NCI-H1436 (cell line): ENCODE data around the gene SYPL2.
"Not testable (repeated sequence)": the region's sequence is repeated elsewhere in the genome, so short reads cannot be mapped to it uniquely, and the experiment has no call there.

Experiments
- DNase-seq: peaks from one replicate; lab custom pipeline; 2025; lab: John Stamatoyannopoulos, UW

The SYPL2 gene

GRCh38 chr1:109472779-109473178 is 6.4 kb downstream of the SYPL2 start:
- no peak for DNase-seq

GRCh38 chr1:109473284-109474057 is 7.1 kb downstream of the SYPL2 start:
- DNase-seq: not testable (repeated sequence)

- no peak for DNase-seq
Measured at GRCh38 chr1:109474697-109475096, 8.4 kb downstream of the SYPL2 start.

GRCh38 chr1:109475261-109475660 is 8.9 kb downstream of the SYPL2 start:
- DNase-seq: no peak

GRCh38 chr1:109476825-109477224 is 10.5 kb downstream of the SYPL2 start:
- no peak for DNase-seq

- no peak for DNase-seq
Measured at GRCh38 chr1:109477821-109478220, 11.5 kb downstream of the SYPL2 start.

GRCh38 chr1:109478806-109479205 is 12.5 kb downstream of the SYPL2 start:
- no peak for DNase-seq

GRCh38 chr1:109479311-109479710 is 13.0 kb downstream of the SYPL2 start:
- no peak for DNase-seq

- DNase-seq: no peak
Measured at GRCh38 chr1:109479901-109480300, 13.6 kb downstream of the SYPL2 start.

- no peak for DNase-seq
Measured at GRCh38 chr1:109481646-109482045, 15.3 kb downstream of the SYPL2 start.

- no peak for DNase-seq
Measured at GRCh38 chr1:109482242-109482641, 15.9 kb downstream of the SYPL2 start.

- peak; percentile 59 for DNase-seq
Measured at GRCh38 chr1:109482791-109483671, 16.7 kb downstream of the SYPL2 start.

- peak; percentile 89 for DNase-seq
Measured at GRCh38 chr1:109483672-109484518, 17.5 kb downstream of the SYPL2 start, which contains the start of gene ATXN7L2. Gene ATXN7L2 (plus strand): TSS chr1:109483905. CDS start chr1:109483954, 49 bp downstream.

GRCh38 chr1:109484519-109484975 is 18.2 kb downstream of the SYPL2 start:
- DNase-seq: no peak

GRCh38 chr1:109485001-109485400 is 18.7 kb downstream of the SYPL2 start:
- peak; percentile 20 for DNase-seq

- DNase-seq: no peak
Measured at GRCh38 chr1:109487261-109487660, 20.9 kb downstream of the SYPL2 start.

- no peak for DNase-seq
Measured at GRCh38 chr1:109488201-109488600, 21.9 kb downstream of the SYPL2 start.

- no peak for DNase-seq
Measured at GRCh38 chr1:109488696-109489095, 22.4 kb downstream of the SYPL2 start.

GRCh38 chr1:109490029-109490933 is 23.9 kb downstream of the SYPL2 start:
- DNase-seq: peak; percentile 51

GRCh38 chr1:109490934-109491302 is 24.6 kb downstream of the SYPL2 start:
- DNase-seq: no peak

GRCh38 chr1:109491372-109491771 is 25.0 kb downstream of the SYPL2 start:
- no peak for DNase-seq
